Measurements from ENCODE around the gene GRAMD4.

Gene GRAMD4, protein sequence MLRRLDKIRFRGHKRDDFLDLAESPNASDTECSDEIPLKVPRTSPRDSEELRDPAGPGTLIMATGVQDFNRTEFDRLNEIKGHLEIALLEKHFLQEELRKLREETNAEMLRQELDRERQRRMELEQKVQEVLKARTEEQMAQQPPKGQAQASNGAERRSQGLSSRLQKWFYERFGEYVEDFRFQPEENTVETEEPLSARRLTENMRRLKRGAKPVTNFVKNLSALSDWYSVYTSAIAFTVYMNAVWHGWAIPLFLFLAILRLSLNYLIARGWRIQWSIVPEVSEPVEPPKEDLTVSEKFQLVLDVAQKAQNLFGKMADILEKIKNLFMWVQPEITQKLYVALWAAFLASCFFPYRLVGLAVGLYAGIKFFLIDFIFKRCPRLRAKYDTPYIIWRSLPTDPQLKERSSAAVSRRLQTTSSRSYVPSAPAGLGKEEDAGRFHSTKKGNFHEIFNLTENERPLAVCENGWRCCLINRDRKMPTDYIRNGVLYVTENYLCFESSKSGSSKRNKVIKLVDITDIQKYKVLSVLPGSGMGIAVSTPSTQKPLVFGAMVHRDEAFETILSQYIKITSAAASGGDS

DNA sequence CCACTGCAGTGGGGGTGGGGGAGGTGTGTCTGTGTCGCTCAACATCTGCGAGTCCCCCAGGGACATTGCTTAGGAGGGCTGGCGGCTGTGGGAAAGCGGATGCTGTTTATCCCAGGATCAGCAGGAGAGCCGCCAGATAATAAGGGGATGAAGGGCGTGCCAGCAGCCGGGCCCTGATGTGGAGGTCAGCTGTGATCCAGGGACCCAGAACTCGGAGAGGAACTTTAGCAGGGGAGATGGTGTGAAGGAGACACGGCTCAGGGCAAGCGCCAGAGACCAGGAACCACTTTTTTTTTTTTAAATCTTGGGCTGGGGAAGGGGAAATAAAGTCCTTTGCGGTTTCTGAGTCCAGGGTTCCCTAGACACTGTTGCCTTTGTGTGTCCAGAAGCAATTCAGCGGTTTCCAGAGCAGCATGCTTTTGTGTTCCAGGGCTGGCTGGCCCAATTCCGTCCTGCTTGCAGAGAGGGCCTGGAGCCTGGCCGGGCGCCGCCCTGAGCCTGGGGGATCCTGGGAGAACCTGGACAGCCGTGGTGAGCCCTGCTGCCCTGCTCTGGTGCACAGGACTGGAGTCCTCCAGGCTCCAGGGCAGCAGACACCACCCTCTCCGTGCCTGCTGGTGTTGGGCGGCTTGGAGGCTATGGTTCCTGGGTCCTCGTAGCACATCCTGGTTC is at the start of gene GRAMD4:
Gene GRAMD4, plus strand, starts transcription at position 557 of the 672 bp plus-strand sequence. CDS start 6,414 bp downstream, outside the sequence.
- peak; percentile 20 for DNase-seq

DNA sequence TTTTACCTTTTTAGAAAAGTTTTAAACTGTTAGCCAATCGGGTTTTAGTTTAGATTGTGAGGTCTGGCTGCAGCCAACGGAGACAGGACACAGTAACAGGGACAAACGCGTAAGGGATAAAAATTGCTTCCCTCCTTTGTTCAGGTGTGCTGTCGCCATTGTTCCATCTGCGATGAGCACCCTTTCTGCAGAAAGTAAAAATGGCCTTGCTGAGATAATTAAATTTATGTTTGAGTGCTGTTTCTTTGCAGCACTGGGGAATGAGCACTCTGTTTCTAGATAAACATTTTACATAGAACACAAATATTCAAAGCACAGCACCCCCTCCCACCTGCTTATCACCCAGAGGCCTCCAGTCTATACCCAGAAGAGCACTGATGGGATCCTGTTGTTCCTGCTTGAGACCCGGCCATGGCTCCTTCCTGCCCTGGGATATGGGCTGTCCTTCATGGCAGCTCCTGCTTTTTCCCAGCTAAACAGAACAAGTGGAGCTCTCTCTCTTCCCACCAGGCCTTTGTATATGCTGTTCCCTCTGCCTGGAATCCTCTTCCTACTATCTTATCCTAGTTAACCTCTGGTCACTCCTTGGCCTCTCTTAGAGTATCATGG is 48.4 kb upstream of the GRAMD4 start:
- DNase-seq, result no peak

DNA sequence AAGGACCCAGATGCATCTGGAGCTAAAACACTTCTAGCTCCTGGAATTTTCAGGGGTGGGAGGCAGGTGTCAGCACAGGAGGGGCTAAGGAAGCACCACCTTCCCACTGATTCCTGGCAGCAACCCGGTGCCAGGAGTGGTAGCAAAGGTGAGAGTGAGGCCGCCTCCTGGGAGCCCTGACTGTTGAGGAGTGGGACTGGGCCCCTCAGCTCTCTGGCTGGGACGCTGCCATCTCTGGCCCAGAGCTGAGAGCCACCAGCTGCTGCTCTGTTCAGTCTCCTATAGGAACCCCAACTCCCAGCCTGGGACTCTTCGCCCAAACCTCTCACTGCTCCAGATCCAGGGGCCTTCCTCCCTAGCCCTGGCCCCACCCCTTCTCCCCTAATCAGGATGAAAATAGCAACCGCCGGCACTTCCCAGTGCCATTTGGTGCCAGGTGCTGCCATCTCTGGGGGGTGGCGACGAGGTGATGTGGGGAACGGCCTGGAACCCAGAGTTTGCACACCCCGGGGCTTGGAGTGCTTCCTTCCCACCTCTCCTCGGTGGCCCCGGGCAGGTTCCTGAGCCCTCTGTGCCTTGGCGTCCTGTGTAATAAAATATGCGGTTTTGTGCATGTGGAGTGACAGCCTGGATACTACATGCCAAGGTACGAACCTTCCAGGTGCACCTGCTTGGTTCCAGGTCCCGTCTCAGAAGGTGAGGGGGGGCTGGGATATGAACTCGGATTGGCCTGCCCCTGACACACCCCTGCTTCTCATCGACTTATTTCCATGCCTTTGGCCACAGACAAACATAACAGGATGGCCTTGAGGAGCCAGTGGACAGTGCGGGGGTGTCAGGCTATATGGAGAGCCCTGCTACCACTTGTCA is 47.0 kb upstream of the GRAMD4 start:
- no peak for DNase-seq

DNA sequence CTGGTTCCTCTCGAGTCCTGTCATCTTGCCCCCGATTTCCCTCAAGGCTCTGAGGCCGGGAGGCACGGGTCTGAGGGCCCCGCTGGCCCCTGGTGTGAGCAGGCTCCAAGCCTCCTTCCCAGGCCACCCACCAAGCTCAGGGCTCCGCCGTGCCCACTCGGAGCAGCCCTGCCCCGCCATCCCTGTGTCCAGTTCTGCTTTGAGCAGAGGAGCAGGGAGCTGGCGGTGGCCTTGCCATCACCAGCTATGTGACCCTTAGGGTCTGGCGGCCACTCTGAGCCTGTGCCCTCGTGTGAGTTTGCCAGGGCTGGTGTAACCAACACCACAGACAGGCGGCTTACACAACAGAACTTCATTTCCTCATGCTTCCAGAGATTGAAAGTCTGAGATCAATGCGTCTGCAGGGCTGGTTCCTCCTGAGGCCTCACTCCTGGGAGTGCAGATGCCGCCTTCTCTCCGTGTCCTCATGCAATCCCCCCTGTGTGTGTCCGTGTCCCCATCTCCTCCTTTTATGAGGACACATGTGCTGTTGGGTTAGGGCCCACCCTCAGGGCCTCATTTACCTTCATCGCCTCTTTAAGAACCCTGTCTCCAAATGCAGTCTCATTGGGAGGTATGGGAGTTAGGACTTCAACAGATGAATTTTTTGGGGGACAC is 46.3 kb upstream of the GRAMD4 start:
- DNase-seq, result no peak

DNA sequence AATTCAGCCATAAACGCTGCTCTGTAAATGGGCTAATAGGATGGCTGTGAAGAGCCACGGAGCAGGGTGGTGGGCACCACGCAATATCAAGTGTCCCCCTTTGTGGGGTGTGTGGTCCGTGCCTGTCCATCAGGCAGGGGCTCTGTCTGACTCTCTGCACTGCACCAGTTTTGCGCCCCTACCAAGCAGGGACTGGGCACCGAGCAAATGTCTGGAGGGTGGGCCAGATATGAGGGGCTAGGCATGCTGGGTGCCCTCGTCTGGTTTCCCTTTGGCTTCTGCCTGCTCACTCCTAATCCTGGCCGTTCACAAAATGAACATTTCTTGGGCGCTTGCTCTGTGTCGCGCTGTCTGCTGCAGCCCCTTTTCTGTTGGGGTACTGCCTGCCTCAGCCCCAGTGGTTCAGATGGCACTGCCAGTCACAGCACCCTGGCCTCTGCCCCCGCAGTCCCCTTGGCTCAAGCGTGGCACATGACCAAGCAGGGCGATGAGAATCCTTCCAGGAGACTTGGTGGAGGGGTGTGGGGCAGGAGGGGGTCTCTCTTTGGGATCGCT is 45.7 kb upstream of the GRAMD4 start:
- no peak for DNase-seq

DNA sequence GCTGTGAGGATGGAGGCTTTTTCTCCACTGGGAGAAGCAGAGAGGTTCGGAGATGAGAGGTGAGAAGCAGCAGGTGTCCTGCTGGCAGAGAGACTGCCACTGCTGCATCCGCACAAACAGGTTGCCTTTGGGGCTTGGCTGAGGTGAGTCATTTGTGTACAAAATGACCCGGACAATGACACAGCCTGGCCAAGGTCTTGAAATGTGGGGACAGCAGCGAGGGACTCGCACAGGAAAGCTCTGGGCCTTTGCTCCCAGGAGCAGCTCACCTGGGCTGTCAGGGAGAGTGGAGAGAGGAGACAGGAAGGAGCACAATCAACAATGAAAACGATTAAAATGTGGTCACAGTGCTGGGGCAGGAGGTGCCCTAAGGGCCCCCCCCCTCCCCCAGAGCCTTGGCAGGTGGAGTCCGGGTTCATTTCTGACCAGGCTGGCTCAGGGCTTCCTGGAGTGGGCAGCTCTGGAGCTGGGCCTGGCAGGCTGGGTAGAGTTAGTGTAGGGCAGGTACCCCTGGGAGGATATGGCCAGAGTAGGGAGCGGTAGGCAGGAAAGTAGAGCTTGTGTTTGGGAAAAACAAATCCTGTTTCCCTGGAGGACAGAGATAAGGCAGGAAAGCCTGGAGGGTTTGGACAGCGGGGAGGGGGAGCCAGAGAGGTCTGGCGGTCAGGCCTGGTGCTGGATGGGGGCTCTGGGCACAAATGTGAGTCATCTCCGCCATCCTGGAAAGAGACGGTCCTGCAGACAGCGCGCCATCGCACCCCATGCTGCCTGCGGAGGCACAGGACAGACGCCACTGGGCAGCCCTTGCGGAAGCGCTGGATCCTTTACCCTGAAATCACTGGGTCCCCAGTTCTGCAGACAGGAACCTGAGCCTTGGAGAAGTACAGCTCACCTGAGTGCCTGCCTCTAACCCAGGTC is 44.9 kb upstream of the GRAMD4 start:
- no peak for DNase-seq

DNA sequence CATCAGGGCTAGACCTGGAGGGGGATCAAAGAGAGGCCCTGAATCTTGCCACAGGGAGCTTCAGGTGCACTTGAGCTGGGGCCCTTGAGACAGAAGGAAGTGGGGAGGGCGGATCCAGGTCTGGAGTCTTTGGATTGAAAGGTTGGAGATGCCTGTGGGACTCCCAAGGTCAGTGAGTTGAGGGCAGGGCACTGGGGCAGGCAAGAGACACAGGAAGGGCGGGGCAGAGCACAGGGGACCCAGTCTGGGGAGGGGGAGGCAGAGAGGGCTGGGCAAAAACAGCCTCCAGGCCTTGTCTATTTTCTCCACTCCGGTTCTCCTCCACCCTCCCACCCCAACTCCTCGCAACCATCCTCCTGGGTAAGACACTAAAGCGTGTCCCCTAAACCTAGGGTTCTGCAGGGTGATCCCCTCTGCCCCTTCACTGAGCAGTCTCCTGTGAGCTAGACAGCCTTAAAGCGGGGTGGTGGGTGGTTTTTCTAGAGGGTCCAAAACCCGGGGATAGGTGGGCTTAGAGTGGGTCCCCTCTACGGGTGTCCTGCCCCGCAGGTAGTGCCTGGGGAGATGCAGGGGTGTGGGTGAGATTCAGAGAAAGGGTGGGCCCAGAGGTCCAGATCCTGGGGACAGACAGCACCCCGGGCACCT is 44.2 kb upstream of the GRAMD4 start:
- DNase-seq, result no peak

DNA sequence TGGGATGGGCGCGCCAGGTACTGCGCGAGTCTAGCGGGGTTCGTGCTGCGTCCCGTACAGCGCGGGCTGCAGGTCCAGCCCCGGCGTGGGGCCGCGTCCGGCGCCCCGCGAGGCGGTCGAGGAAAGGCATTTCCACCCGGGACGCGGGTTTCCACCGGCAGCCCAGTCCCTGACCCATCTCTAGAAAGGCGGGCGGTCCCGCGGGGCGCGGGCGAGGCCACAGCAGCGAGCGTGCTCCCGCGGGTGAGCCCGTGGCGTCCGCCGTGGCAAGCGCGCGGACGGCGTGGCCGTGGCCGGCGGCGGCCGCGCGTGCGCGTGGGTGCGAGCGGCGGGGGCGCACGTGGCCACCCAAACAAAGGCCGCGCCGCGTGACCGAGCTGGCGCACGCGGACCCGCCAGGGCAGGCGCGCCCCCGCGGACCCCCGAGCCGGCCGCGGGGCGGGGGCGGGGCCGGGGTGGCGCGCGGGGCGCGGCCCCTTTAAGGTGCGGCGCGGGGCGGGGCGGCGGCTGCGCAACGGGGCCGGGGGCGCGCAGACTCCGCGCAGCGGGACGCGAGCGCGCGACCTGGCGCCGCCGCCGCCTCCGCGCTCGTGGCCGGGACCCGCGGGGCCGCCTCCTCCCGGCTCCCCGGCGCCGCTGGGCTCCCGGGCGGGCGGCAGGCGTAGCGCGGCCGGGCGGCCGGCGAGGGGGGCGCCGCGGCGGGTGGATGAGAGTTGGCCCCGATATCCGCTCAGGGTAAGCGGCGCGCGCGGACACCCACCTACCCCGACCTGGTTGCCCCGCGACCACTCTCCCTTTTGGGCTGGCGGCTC is 43.4 kb upstream of the GRAMD4 start:
- peak; percentile 40 for DNase-seq

DNA sequence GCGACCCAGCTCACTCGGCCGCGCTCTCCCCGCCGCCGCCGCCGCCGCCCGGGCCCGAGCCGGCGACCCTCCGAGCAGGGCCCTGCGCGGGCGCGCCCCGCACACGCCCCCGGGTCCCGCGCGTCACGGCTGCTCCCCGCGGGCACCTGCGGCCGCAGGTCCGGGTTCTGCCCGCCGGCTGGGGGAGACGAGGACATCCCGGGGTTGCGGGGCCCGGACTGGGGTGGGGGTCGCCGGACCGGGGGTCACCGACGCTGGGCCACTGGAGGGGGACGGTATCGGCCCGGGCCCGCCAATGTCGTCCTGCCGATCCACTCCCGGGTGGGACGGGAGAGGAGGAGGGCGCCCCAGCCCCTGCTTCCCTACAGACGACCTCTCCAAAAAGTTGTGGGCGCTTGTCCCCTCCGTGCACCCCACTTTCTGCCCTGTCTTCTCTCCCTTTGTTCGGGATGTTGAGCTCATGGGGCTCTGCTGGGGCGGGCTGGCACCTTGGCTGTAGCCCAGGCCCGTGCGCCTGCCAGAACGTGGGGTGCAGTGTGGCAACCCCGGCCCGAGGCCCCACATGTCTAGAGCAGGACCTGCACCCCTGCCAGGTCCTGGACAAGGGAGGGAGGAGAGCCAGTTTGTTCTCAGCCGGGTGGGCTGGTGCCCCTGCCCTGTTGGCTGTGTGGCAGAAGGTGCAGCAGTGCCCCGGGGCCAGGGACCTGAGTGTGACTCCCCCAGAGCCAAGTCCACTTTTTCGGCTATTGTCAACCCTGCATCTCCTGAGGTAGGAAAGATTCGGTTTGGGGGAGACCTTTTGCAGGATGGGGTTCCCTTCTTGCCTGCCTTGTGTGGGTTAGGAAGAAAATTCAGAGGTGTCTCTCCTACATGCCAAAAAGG is 42.6 kb upstream of the GRAMD4 start:
- no peak for DNase-seq

DNA sequence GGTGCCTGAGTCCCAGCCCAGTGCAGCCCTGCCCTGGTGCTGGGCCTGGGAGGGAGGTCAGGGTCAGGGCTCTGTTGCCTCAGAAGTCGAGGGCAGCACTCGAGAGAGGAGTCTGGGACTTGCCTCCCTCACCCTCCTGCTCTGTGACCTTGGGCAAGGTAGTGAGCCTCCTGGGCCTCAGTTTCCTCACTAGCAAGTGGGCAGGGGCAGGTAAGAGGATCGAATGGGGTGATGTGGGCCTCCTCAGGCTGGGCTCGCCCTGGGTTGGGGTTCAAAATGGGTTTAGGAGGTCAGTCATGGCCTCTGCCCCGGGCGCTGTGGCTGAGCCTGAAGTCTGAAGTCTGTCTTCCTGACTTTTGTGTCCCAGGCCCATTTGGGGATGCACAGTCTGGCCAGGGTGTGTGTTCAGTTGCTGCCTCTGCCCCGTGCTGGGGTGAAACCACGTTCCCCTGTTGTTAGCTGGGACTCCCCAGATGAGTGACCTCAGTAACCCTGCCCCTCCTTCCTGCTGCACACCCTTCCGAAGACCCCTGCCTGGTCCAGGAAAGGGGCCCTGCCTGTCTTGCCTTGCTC is 41.8 kb upstream of the GRAMD4 start:
- no peak for DNase-seq

DNA sequence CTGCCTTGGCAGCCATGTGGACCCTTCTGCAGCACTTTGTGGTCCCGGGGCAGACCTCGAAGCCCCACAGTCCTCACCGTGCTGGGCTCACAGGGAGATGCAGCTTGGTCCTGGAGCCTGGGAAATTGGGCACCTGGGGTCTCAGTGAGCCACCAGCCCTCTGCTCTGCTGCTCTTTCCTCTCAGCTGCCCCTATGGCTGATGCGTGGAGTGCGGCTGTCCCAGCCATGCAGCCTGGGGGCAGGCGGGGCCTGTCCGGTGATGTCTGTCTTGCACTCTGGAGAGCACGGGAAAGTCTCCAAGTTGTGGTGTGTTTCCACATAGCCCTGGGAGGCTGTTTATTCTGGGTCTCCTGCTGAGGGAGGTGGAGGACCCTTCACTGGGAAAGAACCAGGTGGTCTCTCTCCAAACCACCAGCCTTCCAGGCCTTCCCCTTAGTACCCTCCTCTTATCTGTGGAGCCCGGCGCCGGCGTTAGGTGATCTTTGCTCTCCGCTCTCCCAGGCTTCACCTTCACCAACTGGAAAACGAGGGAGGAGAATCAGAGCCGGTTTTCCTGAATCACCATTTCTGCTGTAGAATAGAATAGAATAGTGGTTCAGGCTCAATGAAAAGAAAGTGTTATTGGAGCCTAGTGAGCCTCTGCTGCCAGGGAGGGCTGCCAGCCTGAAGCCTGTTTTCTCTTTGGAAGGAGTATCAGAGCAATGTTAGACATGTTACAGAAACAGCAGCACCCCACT is 41.2 kb upstream of the GRAMD4 start:
- no peak for DNase-seq

DNA sequence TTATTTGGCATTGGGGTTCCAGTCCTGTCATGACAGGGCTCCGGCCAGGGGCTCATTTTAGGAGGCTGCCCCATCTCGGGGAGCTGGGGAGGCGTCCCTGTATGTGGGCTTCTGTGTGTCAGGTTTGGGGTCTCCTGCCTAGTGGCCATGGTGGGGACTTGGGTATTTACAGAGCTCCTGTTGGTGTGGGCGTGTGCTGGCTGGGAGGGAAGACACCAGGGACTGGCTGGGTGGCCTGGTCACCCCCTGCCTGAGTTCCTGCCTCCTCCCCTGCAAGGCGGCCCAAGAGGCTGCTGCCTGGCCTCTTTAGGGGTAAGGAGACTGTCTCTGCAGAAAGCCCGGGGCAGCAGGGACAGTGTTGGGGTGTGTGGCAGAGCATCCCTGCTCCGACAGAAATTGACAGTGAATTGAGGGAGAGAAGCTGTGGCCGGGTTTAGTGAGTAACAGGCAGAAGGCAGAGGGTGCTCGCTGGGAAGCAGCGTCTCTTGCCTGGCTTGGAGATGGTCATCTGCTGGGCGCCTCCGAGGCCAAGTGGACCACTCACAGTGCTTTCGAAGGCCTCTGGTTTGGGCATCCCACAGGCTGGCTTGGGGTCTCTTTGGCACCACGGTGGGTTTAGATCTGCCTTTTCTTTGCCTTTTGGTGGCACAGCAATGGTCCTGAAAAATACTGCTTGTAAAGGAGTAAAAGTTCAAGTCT is 40.3 kb upstream of the GRAMD4 start:
- no peak for DNase-seq

DNA sequence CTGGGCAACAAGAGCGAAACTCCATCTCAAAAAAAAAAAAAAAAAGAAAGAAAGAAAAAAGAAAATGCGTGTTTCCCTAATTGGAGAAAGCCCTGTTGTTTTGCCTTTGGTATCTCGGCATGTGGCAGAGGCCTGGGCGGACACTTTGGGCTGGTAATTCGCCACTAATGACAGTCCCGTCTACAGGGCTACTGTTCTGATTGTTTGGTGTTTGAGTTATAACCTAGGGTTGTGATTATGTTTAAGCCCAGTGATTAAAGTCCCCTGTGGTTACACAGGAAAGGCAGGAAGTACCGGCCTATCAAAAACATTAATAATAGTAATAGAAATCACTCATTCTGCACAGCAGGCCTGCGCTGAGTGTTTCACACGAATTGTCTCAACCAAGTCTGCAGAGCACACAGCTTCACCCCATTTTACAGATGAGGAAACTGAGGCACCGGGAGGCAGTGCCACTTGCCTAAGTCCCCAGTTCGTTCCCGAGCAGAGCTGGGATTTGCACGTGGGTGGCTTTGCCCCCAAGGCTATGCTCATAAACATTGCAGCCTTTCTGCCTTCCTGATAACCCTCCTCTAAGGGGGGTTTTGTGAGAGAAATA is 39.1 kb upstream of the GRAMD4 start:
- no peak for DNase-seq

DNA sequence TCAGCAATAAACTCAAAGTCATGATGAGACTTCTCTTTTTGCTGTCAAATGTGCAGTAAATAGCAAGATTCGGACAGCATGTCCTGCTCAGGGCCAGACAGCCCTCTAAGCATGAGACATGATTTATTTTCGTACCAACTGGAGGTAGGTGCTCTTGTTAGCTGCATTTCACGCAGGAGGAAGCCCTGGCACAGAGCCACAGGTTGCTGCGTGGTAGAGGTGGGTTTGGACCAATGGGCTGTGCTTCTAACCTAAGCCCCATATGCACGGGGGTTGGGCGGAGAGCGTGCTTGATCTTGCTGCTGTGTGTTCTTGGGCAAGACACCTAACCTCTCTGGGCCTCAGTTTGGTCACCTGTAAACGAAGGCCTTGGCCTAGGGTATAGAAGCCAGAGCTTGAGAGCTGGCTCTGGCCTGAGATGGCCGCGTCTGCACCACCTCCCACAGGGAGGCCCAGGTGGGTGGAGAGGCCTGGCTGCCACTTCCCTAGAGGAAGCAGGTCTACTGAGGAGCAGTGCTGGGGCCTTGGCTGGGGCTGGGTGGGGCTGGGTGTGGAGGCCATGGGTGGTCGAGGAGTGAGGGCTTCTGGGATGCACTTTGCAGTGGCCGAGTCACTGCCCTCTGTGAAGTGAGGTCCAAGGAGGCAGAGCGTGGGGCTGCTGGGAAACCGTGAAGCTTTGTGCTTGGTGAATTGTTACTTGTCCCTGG is 38.5 kb upstream of the GRAMD4 start:
- DNase-seq, result no peak

DNA sequence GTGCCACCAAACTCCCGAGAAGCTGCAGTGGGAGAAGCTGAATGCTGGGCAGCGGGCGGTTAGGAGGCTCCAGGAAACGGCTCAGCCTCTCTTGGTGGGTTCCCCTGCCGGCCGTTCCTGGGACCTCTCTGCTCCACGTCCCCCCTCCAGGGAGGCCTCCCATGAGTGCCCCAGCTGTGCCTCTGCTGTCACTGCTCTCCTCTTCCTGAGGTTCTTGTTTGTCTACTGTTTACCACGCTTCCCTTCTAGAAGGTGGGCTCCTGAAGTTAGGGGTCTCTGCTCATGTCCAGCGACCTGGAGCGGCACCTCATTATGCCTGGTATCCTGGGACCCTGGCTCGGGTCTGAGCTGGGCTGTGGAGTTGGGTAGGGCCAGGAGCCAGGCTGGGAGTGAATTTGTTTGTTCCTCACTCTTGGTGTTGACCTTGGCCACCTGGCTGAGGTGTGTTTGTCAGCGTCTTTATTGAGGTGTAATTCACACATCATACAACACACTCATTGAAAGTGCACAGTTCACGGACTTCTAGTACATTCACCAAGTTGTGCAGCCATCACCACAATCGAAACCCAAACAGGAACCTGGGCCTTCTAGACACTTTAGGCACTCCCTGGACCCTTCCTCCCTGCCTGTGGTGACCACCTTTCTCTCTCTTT is 37.8 kb upstream of the GRAMD4 start:
- no peak for DNase-seq
